PC-3 (cell line): ENCODE measurements around the gene DNM1. TPM values are rescaled to one million over a fixed set of nuclear protein-coding genes. Genes with fewer than 3 reads are reported as not detected.

Source experiments
- ATAC-seq: fragments of 200-7000 bp; cut with Tn5 transposase; 2 replicates; pipeline ENCODE4 v1.9.1; 2020; ENCODE audit warnings: mild to moderate bottlenecking, moderate library complexity
- BruUV-seq: library from RNA; stranded (reverse); fragments of 400-500 nt; replicated peaks from 2 replicates; lab custom pipeline; 2021; lab: Mats Ljungman, UMichigan
- CTCF ChIA-PET: fragments of 300-600 bp; sonication (Branson Sonifier 250); formaldehyde crosslinking; loops from one replicate; lab custom pipeline; 2022; ENCODE audit warnings: antibody characterized with exemption; lab: Charles Lee
- POLR2A ChIA-PET: fragments of 300-600 bp; sonication (Branson Sonifier 250); formaldehyde crosslinking; loops from one replicate; lab custom pipeline; 2022; ENCODE audit warnings: antibody characterized with exemption; ENCODE audit not compliant: unreplicated experiment; lab: Charles Lee
- DNase-seq: peaks from one replicate; pipeline ENCODE4 v3.0.0-alpha.2; 2015
- H2AFZ ChIP-seq: fragments of 300-600 bp; sonication (generic); 2 replicates; pipeline ENCODE4 v1.6.0; 2016; ENCODE audit warnings: antibody characterized with exemption, low read length
- H3F3A ChIP-seq: fragments of 300-600 bp; sonication (generic); one replicate; pipeline ENCODE4 v1.6.0; 2017; ENCODE audit warnings: antibody characterized with exemption, low read length, control low read depth, mild to moderate bottlenecking; ENCODE audit not compliant: unreplicated experiment
- H3K27ac ChIP-seq: fragments of 300-600 bp; sonication (generic); 2 replicates; pipeline ENCODE4 v1.5.1; 2016; ENCODE audit warnings: mild to moderate bottlenecking, low read length
- H3K27me3 ChIP-seq: fragments of 300-600 bp; sonication (generic); 2 replicates; pipeline ENCODE4 v1.6.1; 2016; ENCODE audit warnings: low read length, mixed read lengths
- H3K36me3 ChIP-seq: fragments of 300-600 bp; sonication (generic); 2 replicates; pipeline ENCODE4 v1.6.1; 2016; ENCODE audit warnings: low read depth, mixed run types, low read length, mixed read lengths
- H3K4me1 ChIP-seq: fragments of 300-600 bp; sonication (generic); 2 replicates; pipeline ENCODE4 v1.5.1; 2016; ENCODE audit warnings: low read length; ENCODE audit not compliant: insufficient read depth
- H3K4me2 ChIP-seq: fragments of 300-600 bp; sonication (generic); 2 replicates; pipeline ENCODE4 v1.6.0; 2016; ENCODE audit warnings: low read length
- H3K4me3 ChIP-seq: fragments of 300-600 bp; sonication (generic); 2 replicates; pipeline ENCODE4 v1.5.1; 2016; ENCODE audit warnings: mild to moderate bottlenecking, low read length, mixed read lengths
- H3K79me2 ChIP-seq: fragments of 300-600 bp; sonication (generic); 2 replicates; pipeline ENCODE4 v1.6.1; 2017; ENCODE audit warnings: low read length, mixed read lengths
- H3K9ac ChIP-seq: fragments of 300-600 bp; sonication (generic); 2 replicates; pipeline ENCODE4 v1.6.0; 2016; ENCODE audit warnings: mild to moderate bottlenecking, low read length
- H3K9me2 ChIP-seq: fragments of 300-600 bp; sonication (generic); replicated peaks from 2 replicates; pipeline ENCODE4 v1.6.1; 2016; ENCODE audit warnings: mixed run types, low read length, mixed read lengths
- H3K9me3 ChIP-seq: fragments of 300-600 bp; sonication (generic); 2 replicates; pipeline ENCODE4 v1.6.1; 2016; ENCODE audit warnings: low read length, mixed read lengths
- H4K20me1 ChIP-seq: fragments of 300-600 bp; sonication (generic); 2 replicates; pipeline ENCODE4 v1.6.1; 2016; ENCODE audit warnings: low read length, mixed read lengths
- EZH2 ChIP-seq: fragments of 300-600 bp; sonication (generic); IDR thresholded peaks from one replicate; pipeline ENCODE4 v1.6.1; 2017; ENCODE audit warnings: antibody characterized with exemption, mild to moderate bottlenecking, low read length; ENCODE audit not compliant: unreplicated experiment
- EZH2phosphoT487 ChIP-seq: fragments of 300-600 bp; sonication (generic); IDR thresholded peaks from 2 replicates; pipeline ENCODE4 v1.6.1; 2018; ENCODE audit warnings: mild to moderate bottlenecking, antibody characterized with exemption, low read length, borderline replicate concordance
- intact Hi-C: fragments of 100-400 bp; cut with micrococcal nuclease; formaldehyde crosslinking; loops from 2 replicates; pipeline ENCODE4 v1.9.0; 2023
- total RNA-seq: library from RNA; depleted of rRNA; stranded (reverse); fragments of >200 nt; gene quantifications from 2 replicates; pipeline ENCODE4 v1.2.3, GENCODE V29; 2014
- TF ChIP-seq, protein P1 (sequence below): fragments of 300-600 bp; sonication (generic); conservative IDR thresholded peaks from 2 replicates; pipeline ENCODE4 v1.5.1; 2017; ENCODE audit warnings: antibody characterized with exemption, low read depth, mild to moderate bottlenecking, low read length

Gene DNM1
- total RNA-seq, 1 experiment from 2014 or later, result 24.1 TPM

DNA sequence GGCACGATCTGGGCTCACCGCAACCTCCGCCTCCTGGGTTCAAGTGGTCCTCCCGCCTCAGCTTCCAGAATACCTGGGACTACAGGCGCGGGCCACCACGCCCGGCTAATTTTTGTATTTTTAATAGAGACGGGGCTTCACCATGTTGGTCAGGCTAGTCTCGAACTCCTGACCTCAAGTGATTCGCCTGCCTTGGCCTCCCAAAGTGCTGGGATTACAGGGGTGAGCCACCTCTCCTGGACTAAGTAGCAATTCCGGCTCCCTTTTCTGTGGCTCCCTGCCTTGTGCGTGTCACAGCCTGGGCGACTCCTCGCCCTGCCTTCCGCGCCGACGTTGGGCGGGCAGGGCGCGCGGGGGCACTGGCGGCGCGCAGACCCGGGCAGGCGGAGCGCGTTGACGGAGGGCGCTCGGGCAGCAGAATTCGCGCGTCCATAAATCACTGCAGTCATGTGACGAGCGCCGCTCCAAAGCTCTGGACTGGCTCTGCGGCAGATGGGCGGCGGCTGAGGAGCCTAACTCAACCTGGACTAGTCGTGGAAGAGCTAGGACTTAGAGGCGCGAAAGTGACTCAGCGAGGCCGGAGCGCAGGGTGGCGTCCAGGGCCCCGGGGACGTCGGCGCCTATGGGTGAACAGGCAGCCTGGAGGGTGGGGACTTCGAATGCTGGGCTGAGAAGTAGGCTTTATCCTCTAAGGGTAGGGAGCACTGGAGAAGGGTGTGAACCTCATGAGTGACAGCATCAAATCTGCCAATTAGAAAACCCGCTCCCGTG, 10.4 kb upstream of the DNM1 start:
- Histone ChIP-seq H3K4me2 (peak overlapping the region; percentile 49), H3K9me3 (no peaks in the 10 kb centered on the region), H3F3A (no peaks in the 10 kb centered on the region), H3K36me3 (no peaks in the 10 kb centered on the region), H2AFZ (peak overlapping the region; percentile 77), H3K9ac (0 out of 2 replicates have a peak overlapping the region, but pooled peaks have one; percentile 29), H3K9me2 (no peaks in the 10 kb centered on the region), H3K27me3 (no peaks in the 10 kb centered on the region), H3K4me1 (peaks cover 9% of the 10 kb centered on the region; the same call in 1 of the 2 replicates), H4K20me1 (no peaks in the 10 kb centered on the region), H3K27ac (peak overlapping the region; percentile 64), H3K79me2 (peaks cover 15% of the 10 kb centered on the region), H3K4me3 (peak overlapping the region; percentile 38; the same call in 1 of the 2 replicates)
- ChIA-PET POLR2A (interaction anchor here (0.6 kb wide), 1 partner anchor 101 kb away, joined by 5 read pairs; no protein-coding TSS in a partner anchor), CTCF (no interaction called here)
- intact Hi-C loops, result no loop called here
- DNase-seq (peak; percentile 93), ATAC-seq (peak; percentile 84)
- TSS peak; percentile 20 for BruUV-seq
- TF ChIP-seq, protein P1, sequence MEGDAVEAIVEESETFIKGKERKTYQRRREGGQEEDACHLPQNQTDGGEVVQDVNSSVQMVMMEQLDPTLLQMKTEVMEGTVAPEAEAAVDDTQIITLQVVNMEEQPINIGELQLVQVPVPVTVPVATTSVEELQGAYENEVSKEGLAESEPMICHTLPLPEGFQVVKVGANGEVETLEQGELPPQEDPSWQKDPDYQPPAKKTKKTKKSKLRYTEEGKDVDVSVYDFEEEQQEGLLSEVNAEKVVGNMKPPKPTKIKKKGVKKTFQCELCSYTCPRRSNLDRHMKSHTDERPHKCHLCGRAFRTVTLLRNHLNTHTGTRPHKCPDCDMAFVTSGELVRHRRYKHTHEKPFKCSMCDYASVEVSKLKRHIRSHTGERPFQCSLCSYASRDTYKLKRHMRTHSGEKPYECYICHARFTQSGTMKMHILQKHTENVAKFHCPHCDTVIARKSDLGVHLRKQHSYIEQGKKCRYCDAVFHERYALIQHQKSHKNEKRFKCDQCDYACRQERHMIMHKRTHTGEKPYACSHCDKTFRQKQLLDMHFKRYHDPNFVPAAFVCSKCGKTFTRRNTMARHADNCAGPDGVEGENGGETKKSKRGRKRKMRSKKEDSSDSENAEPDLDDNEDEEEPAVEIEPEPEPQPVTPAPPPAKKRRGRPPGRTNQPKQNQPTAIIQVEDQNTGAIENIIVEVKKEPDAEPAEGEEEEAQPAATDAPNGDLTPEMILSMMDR, result peak; percentile 60
- TF ChIP-seq EZH2phosphoT487, result no peak

DNA sequence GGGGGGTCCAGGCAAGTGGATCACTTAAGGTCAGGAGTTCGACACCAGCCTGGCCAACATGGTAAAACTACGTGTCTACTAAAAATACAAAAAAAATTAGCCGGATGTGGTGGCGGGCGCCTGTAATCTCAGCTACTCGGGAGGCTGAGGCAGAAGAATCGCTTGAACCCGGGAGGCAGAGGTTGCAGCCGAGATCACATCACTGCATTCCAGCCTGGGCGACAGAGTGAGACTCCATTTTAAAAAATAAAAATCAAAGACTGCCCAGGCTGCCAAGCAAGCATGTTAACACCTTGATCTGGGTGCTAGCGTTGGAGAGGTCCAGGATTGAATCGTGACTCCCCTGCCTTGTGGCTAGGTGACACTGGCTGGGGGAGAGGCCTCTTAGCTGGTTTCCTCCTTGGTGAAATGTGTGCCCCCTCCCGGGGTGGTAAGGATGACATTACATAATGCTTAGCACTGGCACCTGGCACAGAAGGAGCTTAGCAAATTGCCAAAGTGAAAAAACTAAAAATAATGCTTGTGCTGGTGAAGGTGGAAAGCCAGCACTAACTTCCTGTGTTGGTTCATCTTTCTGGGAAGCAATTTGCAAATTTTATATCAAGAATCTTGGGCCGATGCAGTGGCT, 9.6 kb upstream of the DNM1 start:
- BruUV-seq, result no TSS peak
- ChIA-PET POLR2A (interaction anchor here (0.5 kb wide), 1 partner anchor 83 kb away, joined by 5 read pairs; no protein-coding TSS in a partner anchor), CTCF (no interaction called here)
- Histone ChIP-seq H3K4me1 (peaks cover 9% of the 10 kb centered on the region; the same call in 1 of the 2 replicates), H3K4me2 (peak overlapping the region; percentile 49), H3K9me3 (no peaks in the 10 kb centered on the region), H3K27ac (peak overlapping the region; percentile 64), H4K20me1 (no peaks in the 10 kb centered on the region), H3K36me3 (no peaks in the 10 kb centered on the region), H3K4me3 (peak overlapping the region; percentile 38; the same call in 1 of the 2 replicates), H3F3A (no peaks in the 10 kb centered on the region), H3K27me3 (no peaks in the 10 kb centered on the region), H3K9ac (0 out of 2 replicates have a peak overlapping the region, but pooled peaks have one; percentile 29), H3K9me2 (no peaks in the 10 kb centered on the region), H3K79me2 (peaks cover 15% of the 10 kb centered on the region), H2AFZ (peak overlapping the region; percentile 77)
- no peak for DNase-seq
- intact Hi-C loops, result no loop called here
- no peak for ATAC-seq
- TF ChIP-seq, protein P1, result no peak
- TF ChIP-seq EZH2, result no peak
- no peak for TF ChIP-seq EZH2phosphoT487
